Activated CD4-positive, alpha-beta memory T cell treated with anti-CD3 and anti-CD28 coated beads for 36 hours (primary cell): ENCODE measurements around the gene BTBD2. TPM values are rescaled to one million over a fixed set of nuclear protein-coding genes. Genes with fewer than 3 reads are reported as not detected.
A peak's percentile ranks its signal among the peaks of the same experiment; 100 is the strongest.

ENCODE experiments used
- CTCF ChIA-PET: fragments of 350-600 bp; sonication (Branson Sonifier 250); formaldehyde crosslinking; loops from one replicate; lab custom pipeline; 2021; ENCODE audit warnings: antibody characterized with exemption, inconsistent platforms; lab: Charles Lee
- POLR2A ChIA-PET: fragments of 350-600 bp; sonication (Branson Sonifier 250); formaldehyde crosslinking; loops from one replicate; lab custom pipeline; 2021; ENCODE audit warnings: antibody characterized with exemption; lab: Charles Lee
- DNase-seq: peaks from one replicate; pipeline ENCODE4 v3.0.0-alpha.2; 2020
- H3K27ac Mint-ChIP-seq: one replicate; pipeline ENCODE4 v1.8.0; 2021; ENCODE audit warnings: mixed read lengths
- H3K27me3 Mint-ChIP-seq: one replicate; pipeline ENCODE4 v1.8.0; 2021; ENCODE audit warnings: mixed read lengths
- H3K36me3 Mint-ChIP-seq: one replicate; pipeline ENCODE4 v1.8.0; 2021; ENCODE audit warnings: mixed read lengths
- H3K4me1 Mint-ChIP-seq: one replicate; pipeline ENCODE4 v1.8.0; 2021; ENCODE audit warnings: low read depth, mixed read lengths
- H3K4me3 Mint-ChIP-seq: one replicate; pipeline ENCODE4 v1.8.0; 2021; ENCODE audit warnings: mild to moderate bottlenecking, mixed read lengths
- H3K9me3 Mint-ChIP-seq: one replicate; pipeline ENCODE4 v1.8.0; 2021; ENCODE audit warnings: mixed read lengths
- intact Hi-C: fragments of 100-400 bp; cut with micrococcal nuclease; formaldehyde crosslinking; loops from one replicate; pipeline ENCODE4 v1.15.1; 2023
- total RNA-seq, 2 experiments: library from RNA; stranded (reverse); gene quantifications; one replicate each; pipeline ENCODE4 v1.2.3, GENCODE V29; 2021

The BTBD2 gene
- total RNA-seq, 2 experiments from 2014 or later, result 37.3 to 42.9 TPM

DNA sequence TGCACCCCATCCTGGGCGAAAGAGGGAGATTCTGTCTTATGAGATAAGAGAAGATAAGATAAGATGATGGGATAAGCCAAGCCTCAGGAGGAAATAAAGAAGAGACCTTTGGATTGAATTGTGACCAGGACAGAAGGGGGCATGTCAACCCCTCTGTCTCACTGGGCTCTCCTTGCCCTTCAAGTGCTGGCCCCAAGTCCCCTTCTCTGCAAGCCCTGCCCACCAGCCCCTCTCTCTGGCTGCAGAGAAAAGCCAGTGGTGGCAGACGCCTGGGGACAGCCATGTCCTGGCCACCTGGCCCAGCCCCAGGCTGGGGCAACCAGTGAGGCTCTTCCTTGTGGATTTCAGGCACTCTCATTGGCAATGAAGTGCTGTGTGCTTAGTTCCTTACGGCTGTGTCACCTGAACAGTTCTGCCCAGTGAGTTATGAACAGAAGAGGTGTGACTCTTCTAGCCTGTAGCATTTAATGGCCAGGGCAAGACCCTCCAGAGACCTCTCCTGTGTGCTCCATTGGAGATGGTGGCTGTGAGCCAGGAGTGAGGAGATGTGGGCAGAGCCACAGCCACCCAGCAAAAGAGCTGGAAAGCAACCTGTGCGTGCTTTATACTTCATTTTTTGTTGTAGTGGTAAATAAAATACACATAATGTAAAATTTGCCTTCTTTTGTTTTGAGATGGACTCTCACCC, 6.1 kb upstream of the BTBD2 start:
- DNase-seq, result no peak
- Mint-ChIP-seq H3K9me3 (peaks cover 7% of the 10 kb centered on the region), H3K4me3 (no peak overlapping the region), H3K27ac (no peak overlapping the region), H3K27me3 (no peaks in the 10 kb centered on the region), H3K36me3 (no peaks in the 10 kb centered on the region), H3K4me1 (peaks cover 6% of the 10 kb centered on the region)
- POLR2A ChIA-PET, result no interaction called here
- intact Hi-C loops, result no loop called here
- CTCF ChIA-PET, result no interaction called here

DNA sequence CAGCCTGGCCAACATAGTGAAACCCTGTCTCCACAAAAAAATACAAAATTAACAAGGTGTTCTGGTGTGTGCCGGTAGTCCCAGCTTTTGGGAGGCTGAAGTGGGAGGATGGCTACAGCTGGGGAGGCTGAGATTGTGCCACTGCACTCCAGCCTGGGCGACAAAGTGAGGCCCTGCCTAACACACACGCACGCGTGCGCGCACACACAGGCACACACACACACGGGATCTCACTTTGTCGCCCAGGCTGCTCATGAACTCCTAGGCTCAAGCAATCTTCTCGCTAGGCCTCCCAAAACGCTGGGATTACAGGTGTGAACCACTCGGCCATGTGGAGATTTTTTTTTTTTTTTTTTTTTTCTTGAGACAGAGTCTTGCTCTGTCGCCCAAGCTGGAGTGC, 3.2 kb upstream of the BTBD2 start:
- Mint-ChIP-seq H3K4me1 (peaks cover 12% of the 10 kb centered on the region), H3K4me3 (no peak overlapping the region), H3K27me3 (no peaks in the 10 kb centered on the region), H3K9me3 (peaks cover 2% of the 10 kb centered on the region), H3K36me3 (no peaks in the 10 kb centered on the region), H3K27ac (no peak overlapping the region)
- no peak for DNase-seq
- POLR2A ChIA-PET, result interaction anchor here (0.6 to 0.7 kb wide), 4 partner anchors 28 to 683 kb away, joined by 3 to 5 read pairs (median 4); no protein-coding TSS in a partner anchor
- CTCF ChIA-PET, result interaction anchor here (0.6 to 2.8 kb wide), 12 partner anchors 9 to 202 kb away, joined by 3 to 16 read pairs (median 4); no protein-coding TSS in a partner anchor
- intact Hi-C loops, result loop anchor here (1.0 to 5.0 kb wide), 6 partner anchors 42 to 133 kb away; partner anchors contain the start of genes AP3D1, IZUMO4 and MOB3A

DNA sequence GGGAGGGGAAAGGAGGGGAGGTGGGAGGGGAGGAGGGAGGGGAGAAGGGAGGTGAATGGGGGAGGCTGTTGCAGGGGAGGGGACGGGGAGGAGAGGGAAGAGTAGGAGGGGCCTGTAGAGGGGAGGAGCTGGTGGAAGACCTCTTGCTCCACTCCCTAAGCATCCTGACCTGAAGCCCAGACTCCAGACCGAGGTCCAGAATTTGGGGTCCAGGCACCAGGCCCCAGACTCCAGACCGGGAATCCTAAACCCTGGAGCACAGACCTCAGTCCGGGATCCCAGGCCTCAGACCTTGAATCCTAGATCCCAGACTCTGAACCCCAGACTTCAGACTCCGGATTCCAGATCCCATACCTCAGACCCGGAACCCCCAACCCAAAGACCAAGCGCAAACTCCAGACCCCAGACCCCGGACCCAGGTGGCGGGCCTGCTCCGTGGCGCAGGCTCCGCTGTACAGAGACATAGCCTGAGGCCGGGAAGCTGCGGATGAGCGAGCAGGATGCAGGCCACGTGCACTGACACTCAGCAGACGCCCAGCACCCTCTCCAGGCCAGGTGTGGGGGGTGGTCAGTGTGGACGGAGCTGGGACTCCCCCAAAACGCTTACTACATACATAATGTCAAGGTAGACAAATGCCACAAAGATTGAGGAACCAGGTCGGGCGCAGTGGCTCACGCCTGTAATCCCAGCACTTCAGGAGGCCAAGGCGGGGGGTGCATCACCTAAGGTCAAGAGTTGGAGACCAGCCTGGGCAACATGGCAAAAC, 710 bp upstream of the BTBD2 start:
- Mint-ChIP-seq H3K4me3 (peak overlapping the region; percentile 60), H3K9me3 (no peaks in the 10 kb centered on the region)
- POLR2A ChIA-PET, result interaction anchor here (1.0 kb wide), 1 partner anchor 36 kb away, joined by 3 read pairs; no protein-coding TSS in a partner anchor

DNA sequence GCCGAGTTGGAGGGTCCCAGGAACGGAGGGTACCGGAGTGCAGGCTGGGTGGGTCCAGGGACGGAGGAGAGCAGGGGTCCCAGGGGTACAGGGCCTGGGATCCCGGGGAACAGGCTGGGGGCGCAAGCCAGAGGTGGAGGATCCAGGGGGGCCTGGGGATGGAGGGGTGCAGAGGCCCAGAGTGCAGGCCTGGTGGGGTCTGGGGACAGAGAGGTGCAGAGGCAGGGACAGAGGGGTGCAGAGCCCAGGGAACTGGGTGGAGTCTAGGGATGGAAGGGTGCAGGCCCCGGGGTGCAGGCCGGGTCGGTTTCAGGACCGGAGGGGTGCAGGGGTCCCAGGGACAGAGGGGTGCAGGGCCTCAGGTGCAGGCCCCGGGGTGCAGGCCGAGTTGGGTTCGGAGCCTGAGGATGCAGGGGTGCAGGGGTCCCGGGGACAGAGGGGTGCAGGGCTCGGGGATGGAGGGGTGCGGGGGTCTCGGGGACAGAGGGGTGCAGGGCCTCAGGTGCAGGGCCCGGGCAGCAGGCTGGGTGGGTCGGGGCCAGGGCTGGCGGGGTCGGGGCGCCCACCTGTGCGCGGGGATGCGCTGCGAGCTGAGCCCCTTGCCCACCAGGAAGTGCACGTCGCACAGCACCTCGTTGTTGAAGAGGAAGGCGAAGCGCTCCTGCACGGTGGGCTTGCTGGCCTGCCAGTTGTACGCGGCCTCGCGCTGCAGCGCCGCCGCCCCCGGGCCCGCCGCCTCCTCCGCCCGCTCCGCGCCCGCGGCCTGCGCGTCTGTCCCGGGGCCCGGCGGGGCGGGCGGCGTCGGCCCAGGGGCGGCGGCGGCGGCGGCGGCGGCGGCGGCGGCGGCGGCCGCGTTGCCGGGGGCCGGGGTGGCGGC, 545 bp downstream of the BTBD2 start:
- POLR2A ChIA-PET, result no interaction called here
- Mint-ChIP-seq H3K9me3 (no peaks in the 10 kb centered on the region), H3K36me3 (peaks cover 3% of the 10 kb centered on the region), H3K4me1 (peaks cover 19% of the 10 kb centered on the region), H3K27ac (no peak overlapping the region), H3K4me3 (peak overlapping the region; percentile 65), H3K27me3 (no peaks in the 10 kb centered on the region)
- CTCF ChIA-PET, result no interaction called here
- DNase-seq, result peak; percentile 40
- intact Hi-C loops, result loop anchor here (5.0 kb wide), 2 partner anchors 67 to 88 kb away; no protein-coding TSS in a partner anchor

More for the DNA sequence above, 710 bp upstream of the BTBD2 start:
- CTCF ChIA-PET, result interaction anchor here (2.1 kb wide), 1 partner anchor 16 kb away, joined by 6 read pairs; no protein-coding TSS in a partner anchor
- peaks cover 3% of the 10 kb centered on the region for H3K36me3 Mint-ChIP-seq
- H3K27me3 Mint-ChIP-seq, result no peaks in the 10 kb centered on the region
- H3K27ac Mint-ChIP-seq, result peak overlapping the region; percentile 28
- peaks cover 15% of the 10 kb centered on the region for H3K4me1 Mint-ChIP-seq
- DNase-seq, result peak; percentile 82
- intact Hi-C loops, result loop anchor here (5.0 kb wide), 2 partner anchors 66 to 89 kb away; no protein-coding TSS in a partner anchor

DNA sequence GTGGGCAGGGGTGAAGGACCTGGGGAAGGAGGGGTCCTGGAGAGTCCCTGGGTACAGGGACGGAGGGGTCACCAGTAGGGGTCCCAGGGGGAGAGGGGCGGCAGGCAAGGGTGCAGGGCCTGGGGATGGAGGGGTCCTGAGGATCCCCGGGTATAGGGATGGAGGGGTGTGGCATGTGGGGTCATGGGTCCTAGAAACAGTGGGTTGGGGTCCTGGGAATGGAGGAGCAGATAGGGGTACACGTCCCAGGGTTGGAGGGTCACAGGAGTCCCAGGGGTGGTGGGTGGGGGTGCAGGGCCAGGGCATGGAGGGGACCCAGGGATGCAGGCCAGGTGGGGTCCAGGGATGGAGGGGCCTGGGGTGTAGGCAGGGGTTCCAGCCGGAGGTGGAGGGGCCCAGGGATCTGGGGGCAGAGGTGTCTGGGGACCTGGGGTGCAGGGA, 1.4 kb downstream of the BTBD2 start:
- intact Hi-C loops, result no loop called here
- CTCF ChIA-PET, result no interaction called here
- POLR2A ChIA-PET, result no interaction called here
- Mint-ChIP-seq H3K4me1 (peaks cover 14% of the 10 kb centered on the region), H3K4me3 (peak overlapping the region; percentile 65), H3K9me3 (no peaks in the 10 kb centered on the region), H3K27me3 (no peaks in the 10 kb centered on the region), H3K36me3 (peaks cover 3% of the 10 kb centered on the region), H3K27ac (no peak overlapping the region)
- DNase-seq, result no peak

DNA sequence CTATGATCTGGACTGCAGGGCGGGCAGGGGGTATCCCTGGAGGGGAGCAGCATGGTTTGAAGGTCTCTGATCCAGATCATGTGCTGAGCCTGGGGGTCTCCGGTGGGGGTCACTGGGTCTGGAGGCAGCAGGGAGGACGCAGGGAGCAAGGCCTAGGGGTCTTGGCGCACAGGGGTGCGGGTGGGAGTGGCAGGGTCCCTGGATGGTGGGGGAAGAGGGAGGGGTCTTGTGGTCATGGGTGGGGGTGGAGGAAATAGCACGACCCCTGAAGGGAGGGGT, 1.9 kb downstream of the BTBD2 start:
- CTCF ChIA-PET, result no interaction called here
- no peaks in the 10 kb centered on the region for H3K9me3 Mint-ChIP-seq
- POLR2A ChIA-PET, result no interaction called here

DNA sequence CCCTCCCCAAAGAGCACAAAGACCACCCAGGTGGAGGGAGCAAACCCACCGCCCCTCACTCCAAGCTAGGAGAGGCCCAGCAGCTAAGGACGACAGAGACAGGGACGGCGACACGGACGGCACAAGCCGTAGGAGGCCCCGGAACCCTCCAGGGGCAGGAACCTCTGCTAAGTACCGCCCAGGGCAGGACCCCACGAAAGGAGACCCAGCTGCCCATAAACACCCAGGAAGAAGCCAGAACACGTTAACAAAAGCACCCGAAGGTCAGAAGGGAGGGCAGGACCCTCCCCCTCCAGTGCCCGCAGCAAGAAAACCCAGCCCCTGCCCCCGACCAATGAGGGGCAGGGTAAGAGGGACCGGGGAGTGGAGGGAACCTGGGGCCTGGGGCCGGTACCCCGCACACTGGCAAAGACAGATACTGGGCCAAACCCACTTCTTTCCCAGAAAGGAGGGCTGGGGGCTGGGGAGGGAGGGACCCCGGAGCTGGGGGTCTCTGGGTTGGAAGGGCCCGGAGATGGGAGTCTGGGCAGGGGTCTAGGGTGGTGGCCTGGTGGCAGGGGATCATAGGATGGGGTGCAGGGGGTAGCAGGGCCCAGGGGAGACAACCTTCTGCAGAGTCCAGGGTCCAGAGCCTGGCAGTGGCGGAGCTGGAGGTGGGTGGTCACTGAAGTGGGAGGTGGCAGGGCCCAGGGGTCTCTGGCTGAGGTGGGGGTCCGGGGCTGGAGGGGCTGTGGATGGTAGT, 2.4 kb downstream of the BTBD2 start:
- DNase-seq, result no peak
- ChIA-PET CTCF (no interaction called here), POLR2A (no interaction called here)
- intact Hi-C loops, result no loop called here
- no peak overlapping the region for H3K4me3 Mint-ChIP-seq
- peaks cover 3% of the 10 kb centered on the region for H3K36me3 Mint-ChIP-seq
- H3K27me3 Mint-ChIP-seq, result no peaks in the 10 kb centered on the region
- no peak overlapping the region for H3K27ac Mint-ChIP-seq
- peaks cover 14% of the 10 kb centered on the region for H3K4me1 Mint-ChIP-seq
- H3K9me3 Mint-ChIP-seq, result no peaks in the 10 kb centered on the region

More for the DNA sequence above, 1.9 kb downstream of the BTBD2 start:
- intact Hi-C loops, result no loop called here
- no peak overlapping the region for H3K27ac Mint-ChIP-seq
- DNase-seq, result no peak
- H3K4me3 Mint-ChIP-seq, result no peak overlapping the region
- peaks cover 14% of the 10 kb centered on the region for H3K4me1 Mint-ChIP-seq
- H3K27me3 Mint-ChIP-seq, result no peaks in the 10 kb centered on the region
- peaks cover 3% of the 10 kb centered on the region for H3K36me3 Mint-ChIP-seq

DNA sequence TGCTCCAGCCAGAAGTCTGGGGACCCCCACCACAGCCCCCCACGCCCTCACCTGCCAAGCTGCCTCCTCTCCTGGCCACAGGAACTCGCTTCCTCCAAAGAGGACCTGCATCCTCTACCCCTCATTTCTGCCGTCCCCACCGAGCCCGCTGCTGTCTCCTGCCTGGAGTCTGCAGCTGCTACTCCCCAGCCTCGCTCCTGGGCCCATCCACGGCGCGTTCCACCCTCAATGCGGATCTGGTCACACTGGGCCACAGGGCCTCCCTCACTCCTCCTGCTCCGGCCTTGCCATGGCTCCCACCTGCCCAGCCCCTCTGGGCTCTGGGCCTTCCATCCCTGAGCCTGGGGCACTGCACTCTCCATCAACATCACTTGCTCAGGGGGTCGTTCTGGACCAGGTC, 4.3 kb downstream of the BTBD2 start:
- peaks cover 3% of the 10 kb centered on the region for H3K36me3 Mint-ChIP-seq
- H3K4me1 Mint-ChIP-seq, result peaks cover 10% of the 10 kb centered on the region
- no peak overlapping the region for H3K27ac Mint-ChIP-seq
- intact Hi-C loops, result no loop called here
- no peak for DNase-seq
- no peaks in the 10 kb centered on the region for H3K27me3 Mint-ChIP-seq
- H3K4me3 Mint-ChIP-seq, result no peak overlapping the region
- POLR2A ChIA-PET, result no interaction called here
- no peaks in the 10 kb centered on the region for H3K9me3 Mint-ChIP-seq
- CTCF ChIA-PET, result no interaction called here

DNA sequence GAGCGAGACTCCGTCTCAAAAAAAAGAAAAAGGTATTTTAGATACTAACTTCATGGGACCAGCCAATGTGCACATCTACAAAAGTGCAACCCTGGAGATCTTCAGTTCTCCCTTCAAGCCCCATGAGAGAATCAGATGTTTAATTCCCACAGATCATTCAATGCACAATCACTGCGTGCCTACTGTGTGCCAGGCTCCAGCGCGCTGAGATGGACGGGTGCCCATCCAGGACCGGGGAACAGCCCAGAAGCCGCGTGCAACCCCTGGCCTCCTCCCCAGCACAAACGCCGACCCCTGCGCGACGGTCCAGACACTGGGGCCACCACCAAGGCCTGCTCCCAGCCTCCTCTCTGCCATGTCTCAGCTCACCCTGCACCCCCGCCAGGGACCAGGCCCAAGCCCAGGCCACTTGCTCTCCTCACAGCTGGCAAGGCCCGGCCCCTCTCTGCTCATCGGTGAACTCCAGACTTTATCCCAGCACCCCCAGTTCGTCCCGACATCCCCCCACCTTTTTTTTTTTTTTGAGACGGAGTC, 5.3 kb downstream of the BTBD2 start:
- intact Hi-C loops, result no loop called here
- H3K4me3 Mint-ChIP-seq, result no peak overlapping the region
- H3K4me1 Mint-ChIP-seq, result peaks cover 8% of the 10 kb centered on the region
- no peak for DNase-seq
- ChIA-PET POLR2A (no interaction called here), CTCF (interaction anchor here (0.5 kb wide), 1 partner anchor 555 kb away, joined by 3 read pairs; no protein-coding TSS in a partner anchor)
- no peaks in the 10 kb centered on the region for H3K9me3 Mint-ChIP-seq
- H3K27ac Mint-ChIP-seq, result no peak overlapping the region
- H3K36me3 Mint-ChIP-seq, result peaks cover 3% of the 10 kb centered on the region
- H3K27me3 Mint-ChIP-seq, result no peaks in the 10 kb centered on the region

DNA sequence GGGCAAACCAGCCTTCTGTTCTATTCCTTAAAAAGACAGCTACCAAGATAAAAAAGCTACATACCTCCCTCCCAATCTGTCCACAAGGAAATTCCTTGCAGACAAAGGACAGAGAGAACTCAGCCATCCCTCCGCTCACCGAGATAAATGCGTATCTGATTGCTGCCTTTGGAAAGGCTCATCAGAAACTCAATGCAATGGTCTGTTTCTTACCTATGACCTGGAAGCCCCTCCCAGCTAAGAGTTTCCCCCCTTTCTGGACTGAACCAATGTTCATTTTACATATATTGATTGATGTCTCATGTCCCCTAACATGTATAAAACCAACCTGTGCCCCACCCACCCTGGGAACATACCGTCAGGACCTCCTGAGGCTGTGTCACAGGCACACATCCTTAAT, 11.6 kb downstream of the BTBD2 start:
- CTCF ChIA-PET, result interaction anchor here (0.6 to 1.4 kb wide), 5 partner anchors 15 to 633 kb away, joined by 3 to 5 read pairs (median 3); no protein-coding TSS in a partner anchor

More for the DNA sequence above, 11.6 kb downstream of the BTBD2 start:
- peaks cover 5% of the 10 kb centered on the region for H3K36me3 Mint-ChIP-seq
- H3K27ac Mint-ChIP-seq, result no peak overlapping the region
- POLR2A ChIA-PET, result interaction anchor here (0.7 kb wide), 1 partner anchor 8 kb away, joined by 5 read pairs; no protein-coding TSS in a partner anchor
- DNase-seq, result no peak
- H3K4me3 Mint-ChIP-seq, result no peak overlapping the region
- intact Hi-C loops, result no loop called here
- no peaks in the 10 kb centered on the region for H3K9me3 Mint-ChIP-seq
- H3K4me1 Mint-ChIP-seq, result peaks cover 8% of the 10 kb centered on the region
- no peaks in the 10 kb centered on the region for H3K27me3 Mint-ChIP-seq
